B cell (primary cell): Measurements from ENCODE around the gene NAPSA. TPM values are rescaled to one million over a fixed set of nuclear protein-coding genes. Genes with fewer than 3 reads are reported as not detected.
"Not testable (repeated sequence)": the region's sequence is repeated elsewhere in the genome, so short reads cannot be mapped to it uniquely, and the experiment has no call there.

Experiments
- ATAC-seq: fragments of 200-7000 bp; cut with Tn5 transposase; one replicate; pipeline ENCODE4 v1.10.0; 2021; ENCODE audit warnings: low read depth, mild to moderate bottlenecking, moderate number of reproducible peaks, moderate library complexity
- CTCF ChIA-PET: fragments of 350-600 bp; sonication (Branson Sonifier 250); formaldehyde crosslinking; loops from one replicate; lab custom pipeline; 2021; ENCODE audit warnings: antibody characterized with exemption, inconsistent platforms; lab: Charles Lee
- POLR2A ChIA-PET: fragments of 350-600 bp; sonication (Branson Sonifier 250); formaldehyde crosslinking; loops from one replicate; lab custom pipeline; 2021; ENCODE audit warnings: antibody characterized with exemption; lab: Charles Lee
- DNase-seq: peaks from one replicate; pipeline ENCODE4 v3.0.0; 2013
- H2AFZ ChIP-seq: 2 replicates; pipeline ENCODE4 v1.6.1; 2012; ENCODE audit warnings: mild to moderate bottlenecking, low read depth, low read length; ENCODE audit not compliant: insufficient read depth, poor library complexity, severe bottlenecking
- H3K27ac ChIP-seq, 2 donors: 1 replicate in 1 of 2; 2 replicates in 1 of 2; pipeline ENCODE4 v1.5.1; 2012 to 2013; ENCODE audit warnings: low read length in 2 of 2, mild to moderate bottlenecking in 2 of 2, moderate library complexity in 1 of 2
- H3K27me3 ChIP-seq, 4 experiments: fragments of 200-600 bp in 1 of 4; sonication (generic) in 1 of 4; replicated peaks in 1 of 4; 1 replicate in 2 of 4; 2 replicates in 2 of 4; pipeline versions ENCODE4 v1.6.1 to v1.7.0; 2013 to 2016; ENCODE audit warnings: low read length in 3 of 4, mild to moderate bottlenecking in 2 of 4, mixed read lengths in 1 of 4, moderate library complexity in 1 of 4; ENCODE audit not compliant: insufficient read depth in 4 of 4, control insufficient read depth in 3 of 4; ENCODE audit errors: control extremely low read depth in 1 of 4
- H3K36me3 ChIP-seq, 2 experiments: replicated peaks in 1 of 2; 1 replicate in 1 of 2; 2 replicates in 1 of 2; pipeline versions ENCODE4 v1.6.1 to v1.7.1; 2013; ENCODE audit warnings: low read length in 1 of 2; ENCODE audit not compliant: insufficient read depth in 2 of 2, control insufficient read depth in 1 of 2; ENCODE audit errors: control extremely low read depth in 1 of 2, extremely low read depth in 1 of 2
- H3K4me1 ChIP-seq, 2 donors: fragments of 200-600 bp in 1 of 2; sonication (generic) in 1 of 2; 1 replicate in 1 of 2; 2 replicates in 1 of 2; pipeline versions ENCODE4 v1.5.1 to v1.6.1; 2013 to 2017; ENCODE audit warnings: low read length in 2 of 2; ENCODE audit not compliant: control insufficient read depth in 2 of 2, insufficient read depth in 2 of 2
- H3K4me2 ChIP-seq: replicated peaks from 2 replicates; pipeline ENCODE3; 2012; ENCODE audit warnings: mild to moderate bottlenecking, low read depth, low read length; ENCODE audit not compliant: poor library complexity, severe bottlenecking
- H3K4me3 ChIP-seq, 5 experiments: fragments of 200-600 bp in 1 of 5; sonication (generic) in 1 of 5; 1 replicate in 3 of 5; 2 replicates in 2 of 5; pipeline versions ENCODE4 v1.5.1 to v1.7.0; 2011 to 2016; ENCODE audit warnings: low read length in 4 of 5, mild to moderate bottlenecking in 4 of 5, low read depth in 2 of 5, control low read depth in 1 of 5, moderate library complexity in 1 of 5; ENCODE audit not compliant: insufficient read depth in 1 of 5; ENCODE audit errors: control extremely low read depth in 1 of 5, extremely low read depth in 1 of 5
- H3K79me2 ChIP-seq: fragments of 200-600 bp; sonication (generic); one replicate; pipeline ENCODE4 v1.6.0; 2016; ENCODE audit warnings: low read length; ENCODE audit not compliant: control insufficient read depth, insufficient read depth
- H3K9ac ChIP-seq: fragments of 200-600 bp; sonication (generic); 2 replicates; pipeline ENCODE4 v1.6.1; 2017; ENCODE audit warnings: mild to moderate bottlenecking, low read length, moderate library complexity
- H3K9me3 ChIP-seq, 3 donors: one replicate each; pipeline versions ENCODE4 v1.6.1 to v1.7.1; 2013; ENCODE audit warnings: low read length in 2 of 3; ENCODE audit not compliant: control insufficient read depth in 2 of 3, insufficient read depth in 1 of 3; ENCODE audit errors: control extremely low read depth in 1 of 3
- H4K20me1 ChIP-seq: 2 replicates; pipeline ENCODE4 v1.6.0; 2012; ENCODE audit warnings: mild to moderate bottlenecking, low read length; ENCODE audit not compliant: insufficient read depth, control insufficient read depth, poor library complexity, severe bottlenecking
- H3K27ac Mint-ChIP-seq: one replicate; pipeline ENCODE4 v1.8.0; 2021; ENCODE audit warnings: mixed read lengths
- H3K27me3 Mint-ChIP-seq: one replicate; pipeline ENCODE4 v1.8.0; 2021; ENCODE audit warnings: mixed read lengths
- H3K4me1 Mint-ChIP-seq: one replicate; pipeline ENCODE4 v1.8.0; 2021; ENCODE audit warnings: mixed read lengths
- H3K4me3 Mint-ChIP-seq: one replicate; pipeline ENCODE4 v1.8.0; 2021; ENCODE audit warnings: mixed read lengths
- H3K9me3 Mint-ChIP-seq: one replicate; pipeline ENCODE4 v1.8.0; 2022; ENCODE audit warnings: mixed read lengths; ENCODE audit not compliant: insufficient read depth
- CTCF ChIP-seq: fragments of 200-600 bp; IDR thresholded peaks from one replicate; pipeline ENCODE4 v1.8.0; 2022; ENCODE audit warnings: antibody characterized with exemption, mild to moderate bottlenecking
- EZH2 ChIP-seq: IDR thresholded peaks from 2 replicates; pipeline ENCODE4 v1.6.1; 2012; ENCODE audit warnings: borderline replicate concordance, low read depth, mild to moderate bottlenecking, moderate library complexity, low read length; ENCODE audit not compliant: insufficient read depth, poor library complexity, severe bottlenecking
- WGBS: methylation state at CpG from one replicate; pipeline ENCODE4 v1.1.5; 2013; ENCODE audit warnings: missing lambda C conversion rate; ENCODE audit not compliant: insufficient coverage; 5-methylcytosine and 5-hydroxymethylcytosine counted together
- intact Hi-C: fragments of 100-400 bp; cut with micrococcal nuclease; formaldehyde crosslinking; loops from one replicate; pipeline ENCODE4 v1.10.0; 2022
- polyA plus RNA-seq: library from polyadenylated mRNA; depleted of rRNA; stranded (reverse); fragments of >200 nt; gene quantifications from 2 replicates; pipeline ENCODE4 v1.2.3, GENCODE V29; 2012
- total RNA-seq, 2 donors: library from RNA; stranded (reverse); fragments of 120-200 nt in 1 of 2; gene quantifications; 1 replicate in 1 of 2; 2 replicates in 1 of 2; pipeline versions ENCODE4 v1.2.3 to v1.2.4, GENCODE V29; 2013 to 2022

The NAPSA gene
- total and polyA plus RNA-seq, 2 donors (not counting 1 experiment from before 2014, with no cell fraction given), result 4.0 to 4.7 TPM

- not testable (repeated sequence) for H3K27me3 Mint-ChIP-seq, H3K36me3 ChIP-seq, H3K9me3 ChIP-seq, H2AFZ ChIP-seq, H4K20me1 ChIP-seq, H3K9me3 Mint-ChIP-seq, H3K27me3 ChIP-seq
- Histone ChIP-seq H3K9ac (peak overlapping the region; percentile 33), H3K4me2 (peak overlapping the region; percentile 42), H3K4me3 (peak overlapping the region in 1 of 5 experiments; percentile 21), H3K27ac (peak overlapping the region; percentile 72 to 91), H3K79me2 (peaks cover 51% of the 10 kb centered on the region), H3K4me1 (peaks cover 71 to 80% of the 10 kb centered on the region in 2 donors)
- peak; percentile 40 for ATAC-seq
- Mint-ChIP-seq H3K27ac (peak overlapping the region; percentile 96), H3K4me3 (peak overlapping the region; percentile 72), H3K4me1 (peaks cover 70% of the 10 kb centered on the region)
- POLR2A ChIA-PET, result interaction anchor here (0.6 to 9.3 kb wide), 3 partner anchors 10 to 1934 kb away, joined by 9 to 122 read pairs (median 12); partner anchors contain the start of gene KCNC3
- intact Hi-C loops, result loop anchor here (1.0 kb wide), 1 partner anchor 10 kb away; no protein-coding TSS in a partner anchor
- CTCF ChIA-PET, result interaction anchor here (0.6 to 3.6 kb wide), 8 partner anchors 10 to 113 kb away, joined by 3 to 34 read pairs (median 4); partner anchors contain the start of gene KCNC3
- DNase-seq, result peak; percentile 85
- 9% methylated on average over 4 of the region's 8 CpGs for WGBS
These were observed 18.3 kb downstream of the NAPSA start for GRCh38 chr19:50347089-50347581.

GRCh38 chr19:50344661-50345318 is 20.6 kb downstream of the NAPSA start:
- peak; percentile 94 for DNase-seq
- H2AFZ ChIP-seq, result no peak overlapping the region

More at GRCh38 chr19:50344661-50345318, 20.6 kb downstream of the NAPSA start:
- Histone ChIP-seq H3K36me3 (peaks cover 0 to 8% of the 10 kb centered on the region in 2 experiments), H3K9ac (peak overlapping the region; percentile 84), H3K79me2 (peaks cover 53% of the 10 kb centered on the region), H3K4me1 (peaks cover 77 to 84% of the 10 kb centered on the region in 2 donors), H3K9me3 (peaks cover 0 to 11% (median 0%) of the 10 kb centered on the region in 3 donors), H3K4me3 (peak overlapping the region; percentile 71 to 91 (median 81)), H3K27ac (peak overlapping the region; percentile 69 to 70), H3K27me3 (no peaks in the 10 kb centered on the region), H4K20me1 (peaks cover 29% of the 10 kb centered on the region), H3K4me2 (peak overlapping the region; percentile 86)
- peak; percentile 66 for ATAC-seq
- Mint-ChIP-seq H3K27me3 (no peaks in the 10 kb centered on the region), H3K4me1 (peaks cover 78% of the 10 kb centered on the region), H3K9me3 (no peaks in the 10 kb centered on the region), H3K27ac (peak overlapping the region; percentile 93), H3K4me3 (peak overlapping the region; percentile 87)
- POLR2A ChIA-PET, result interaction anchor here (0.9 to 9.3 kb wide), 4 partner anchors 13 to 87 kb away, joined by 3 to 122 read pairs (median 16); partner anchors contain the start of gene KCNC3
- intact Hi-C loops, result loop anchor here (1.0 to 5.0 kb wide), 3 partner anchors 11 to 73 kb away; partner anchors contain the start of genes KCNC3 and SPIB
- no peak for TF ChIP-seq CTCF
- TF ChIP-seq EZH2, result no peak
- CTCF ChIA-PET, result interaction anchor here (0.8 to 6.9 kb wide), 5 partner anchors 11 to 577 kb away, joined by 3 to 45 read pairs (median 7); partner anchors contain the start of gene KCNC3
- 25% methylated on average over 1 of the region's 8 CpGs for WGBS
